HG03103 (cell line): ENCODE measurements around the gene LOXL3.
A peak's percentile ranks its signal among the peaks of the same experiment; 100 is the strongest.
"Not testable (repeated sequence)": the region's sequence is repeated elsewhere in the genome, so short reads cannot be mapped to it uniquely, and the experiment has no call there.

Source experiments
- ATAC-seq: cut with Tn5 transposase; IDR thresholded peaks from one replicate; pipeline ENCODE4 v1.9.1; 2021; ENCODE audit warnings: low read depth; ENCODE audit not compliant: unreplicated experiment

LOXL3 gene

GRCh38 chr2:74573747-74574562, 20.2 kb upstream of the LOXL3 start:
- ATAC-seq: peak; percentile 33

- ATAC-seq: no peak
Observed at GRCh38 chr2:74572178-74572925, 18.6 kb upstream of the LOXL3 start.

GRCh38 chr2:74571058-74571457, 17.3 kb upstream of the LOXL3 start:
- ATAC-seq: peak; percentile 69

GRCh38 chr2:74569686-74570085, 15.9 kb upstream of the LOXL3 start:
- ATAC-seq: no peak

- ATAC-seq: no peak
Observed at GRCh38 chr2:74567881-74568280, 14.1 kb upstream of the LOXL3 start.

GRCh38 chr2:74566754-74567085, 13.0 kb upstream of the LOXL3 start:
- no peak for ATAC-seq

GRCh38 chr2:74566076-74566753, 12.5 kb upstream of the LOXL3 start:
- no peak for ATAC-seq

GRCh38 chr2:74564222-74564621, 10.5 kb upstream of the LOXL3 start:
- ATAC-seq: no peak

GRCh38 chr2:74562126-74562775, 8.5 kb upstream of the LOXL3 start:
- ATAC-seq: no peak

GRCh38 chr2:74561022-74561421, 7.3 kb upstream of the LOXL3 start:
- not testable (repeated sequence) for ATAC-seq

- ATAC-seq: no peak
Observed at GRCh38 chr2:74560591-74560990, 6.8 kb upstream of the LOXL3 start.

GRCh38 chr2:74559912-74560311, 6.2 kb upstream of the LOXL3 start:
- ATAC-seq: no peak

GRCh38 chr2:74558284-74559230, 4.8 kb upstream of the LOXL3 start:
- no peak for ATAC-seq

GRCh38 chr2:74556831-74557370, 3.2 kb upstream of the LOXL3 start:
- ATAC-seq: no peak

- ATAC-seq: no peak
Observed at GRCh38 chr2:74556159-74556558, 2.4 kb upstream of the LOXL3 start.

GRCh38 chr2:74555610-74556103, 1.9 kb upstream of the LOXL3 start:
- no peak for ATAC-seq

GRCh38 chr2:74554820-74555531, 1.2 kb upstream of the LOXL3 start:
- ATAC-seq: no peak

- no peak for ATAC-seq
Observed at GRCh38 chr2:74552914-74553811, 579 bp downstream of the LOXL3 start.
